GM12878 (cell line): ENCODE measurements around the gene LIG3. TPM values are rescaled to one million over a fixed set of nuclear protein-coding genes. Genes with fewer than 3 reads are reported as not detected.
A peak's percentile ranks its signal among the peaks of the same experiment; 100 is the strongest.

ENCODE experiments used
- ATAC-seq: fragments of 200-7000 bp; cut with Tn5 transposase; 3 replicates; pipeline ENCODE4 v1.9.1; 2020; ENCODE audit warnings: mild to moderate bottlenecking, moderate library complexity
- BruUV-seq: library from RNA; stranded (reverse); fragments of 400-500 nt; replicated peaks from 2 replicates; lab custom pipeline; 2021; lab: Mats Ljungman, UMichigan
- CTCF ChIA-PET: fragments of 300-600 bp; sonication (Branson Sonifier 250); formaldehyde crosslinking; extraction: SDS; loops from one replicate; lab custom pipeline; 2021; ENCODE audit warnings: inconsistent platforms; lab: Yijun Ruan, JAX
- POLR2A ChIA-PET: fragments of 350-600 bp; formaldehyde crosslinking; extraction: SDS; loops from one replicate; lab custom pipeline; 2021; ENCODE audit warnings: inconsistent platforms; lab: Charles Lee
- RAD21 ChIA-PET: fragments of 300-600 bp; sonication (Branson Sonifier 250); formaldehyde crosslinking; loops from one replicate; lab custom pipeline; 2023; ENCODE audit warnings: antibody characterized with exemption; ENCODE audit not compliant: unreplicated experiment; lab: Charles Lee
- SMC1A ChIA-PET: fragments of 300-600 bp; sonication (Branson Sonifier 250); formaldehyde crosslinking; loops from one replicate; lab custom pipeline; 2023; ENCODE audit not compliant: unreplicated experiment, uncharacterized antibody; lab: Charles Lee
- DNase-seq: peaks from one replicate; pipeline ENCODE4 v3.0.0-alpha.2; 2011; ENCODE audit warnings: low read depth, low spot score
- FAIRE-seq: peaks from 3 replicates; lab custom pipeline; 2011; peaks lifted over from hg19 to GRCh38; lab: Jason Lieb, UNC
- H2AFZ ChIP-seq: 2 replicates; pipeline ENCODE4 v1.6.0; 2011; ENCODE audit warnings: low read depth, low read length, control low read depth; ENCODE audit not compliant: control insufficient read depth
- H3K27ac ChIP-seq: 2 replicates; pipeline ENCODE4 v1.5.1; 2011; ENCODE audit warnings: control low read depth; ENCODE audit not compliant: control insufficient read depth, insufficient read depth
- H3K27me3 ChIP-seq, 2 experiments: replicated peaks in 1 of 2; 2 replicates each; pipeline versions ENCODE4 v1.6.0 to v1.6.1; 2011; ENCODE audit warnings: low read length in 1 of 2; ENCODE audit not compliant: control insufficient read depth in 2 of 2, insufficient read depth in 2 of 2
- H3K36me3 ChIP-seq, 2 experiments: 2 replicates each; pipeline ENCODE4 v1.5.1; 2011; ENCODE audit warnings: low read length in 1 of 2; ENCODE audit not compliant: control insufficient read depth in 2 of 2, insufficient read depth in 2 of 2
- H3K4me1 ChIP-seq: 2 replicates; pipeline ENCODE4 v1.6.1; 2011; ENCODE audit warnings: mild to moderate bottlenecking, low read length, moderate library complexity, mixed read lengths; ENCODE audit not compliant: control insufficient read depth, insufficient read depth
- H3K4me2 ChIP-seq: 2 replicates; pipeline ENCODE4 v1.6.0; 2011; ENCODE audit warnings: control low read depth; ENCODE audit not compliant: control insufficient read depth, insufficient read depth
- H3K4me3 ChIP-seq: fragments of 200-600 bp; sonication (generic); 2 replicates; pipeline ENCODE4 v1.5.1; 2016
- H3K79me2 ChIP-seq: 2 replicates; pipeline ENCODE4 v1.6.0; 2011; ENCODE audit warnings: low read length; ENCODE audit not compliant: control insufficient read depth, insufficient read depth
- H3K9ac ChIP-seq: 2 replicates; pipeline ENCODE4 v1.8.0; 2011; ENCODE audit warnings: low read length, control low read depth, mixed read lengths; ENCODE audit not compliant: control insufficient read depth, insufficient read depth
- H3K9me3 ChIP-seq: replicated peaks from 3 replicates; pipeline ENCODE4 v1.5.1; 2011; ENCODE audit warnings: mild to moderate bottlenecking, low read length; ENCODE audit not compliant: control insufficient read depth, insufficient read depth
- H4K20me1 ChIP-seq: 2 replicates; pipeline ENCODE4 v1.6.0; 2011; ENCODE audit not compliant: control insufficient read depth, insufficient read depth
- ASH2L ChIP-seq: fragments of 300-600, 200-600 bp; sonication (generic); IDR thresholded peaks from 2 replicates; pipeline ENCODE4 v1.6.1; 2017; ENCODE audit warnings: low read depth, mild to moderate bottlenecking, borderline replicate concordance
- ATF2 ChIP-seq: IDR thresholded peaks from 2 replicates; pipeline ENCODE4 v1.6.1; 2012; ENCODE audit warnings: low read length, inconsistent platforms
- EP300 ChIP-seq, 2 experiments: fragments of 150-350 bp in 1 of 2; IDR thresholded peaks; 2 replicates each; pipeline ENCODE4 v1.6.1; 2011 to 2012; ENCODE audit warnings: low read depth in 2 of 2, low read length in 2 of 2, borderline replicate concordance in 1 of 2, improper control_type of control experiment in 1 of 2, inconsistent platforms in 1 of 2; ENCODE audit not compliant: control insufficient read depth in 1 of 2
- GABPA ChIP-seq: IDR thresholded peaks from 2 replicates; pipeline ENCODE4 v1.6.1; 2014; ENCODE audit warnings: antibody characterized with exemption, low read depth, mild to moderate bottlenecking, inconsistent platforms
- HCFC1 ChIP-seq: fragments of 150-350 bp; IDR thresholded peaks from 2 replicates; pipeline ENCODE4 v1.6.1; 2014; ENCODE audit warnings: low read length
- KDM1A ChIP-seq: fragments of 200-600 bp; sonication (generic); IDR thresholded peaks from 2 replicates; pipeline ENCODE4 v1.6.1; 2016; ENCODE audit warnings: borderline replicate concordance
- NBN ChIP-seq: fragments of 450-650 bp; IDR thresholded peaks from 2 replicates; pipeline ENCODE4 v1.6.1; 2016
- PML ChIP-seq: IDR thresholded peaks from 2 replicates; pipeline ENCODE4 v1.6.1; 2012; ENCODE audit warnings: low read length, inconsistent platforms
- POLR2A ChIP-seq: IDR thresholded peaks from 2 replicates; pipeline ENCODE4 v1.6.1; 2011; ENCODE audit warnings: low read depth, mild to moderate bottlenecking, low read length
- POLR2AphosphoS5 ChIP-seq: IDR thresholded peaks from 2 replicates; pipeline ENCODE4 v1.6.1; 2011; ENCODE audit warnings: mild to moderate bottlenecking, low read length, inconsistent platforms
- RAD21 ChIP-seq: IDR thresholded peaks from 2 replicates; pipeline ENCODE4 v1.6.1; 2011; ENCODE audit warnings: mild to moderate bottlenecking, low read depth, low read length, moderate library complexity; ENCODE audit not compliant: insufficient read depth
- RUNX3 ChIP-seq: IDR thresholded peaks from 2 replicates; pipeline ENCODE4 v1.6.1; 2012; ENCODE audit warnings: low read length, inconsistent platforms
- SPI1 ChIP-seq: IDR thresholded peaks from 2 replicates; pipeline ENCODE4 v1.6.1; 2011; ENCODE audit warnings: low read depth, mild to moderate bottlenecking, low read length, moderate library complexity, borderline replicate concordance; ENCODE audit not compliant: insufficient read depth
- TCF12 ChIP-seq: IDR thresholded peaks from 2 replicates; pipeline ENCODE4 v1.6.1; 2011; ENCODE audit warnings: low read depth, mild to moderate bottlenecking, low read length
- ZNF687 ChIP-seq: fragments of 450-650 bp; IDR thresholded peaks from 2 replicates; pipeline ENCODE4 v1.6.1; 2017; ENCODE audit warnings: mild to moderate bottlenecking, moderate library complexity
- WGBS: methylation state at CpG from one replicate; pipeline ENCODE4 v1.1.6; 2016; ENCODE audit warnings: low lambda C conversion rate; ENCODE audit not compliant: insufficient replicate concordance, insufficient coverage; ENCODE audit errors: missing lambda C conversion rate; 5-methylcytosine and 5-hydroxymethylcytosine counted together
- in situ Hi-C: fragments of 300-500 bp; cut with MboI; formaldehyde crosslinking; loops from 9 replicates; pipeline ENCODE4 v1.14.3; 2018; ENCODE audit warnings: mixed read lengths
- intact Hi-C: fragments of 100-400 bp; cut with micrococcal nuclease; formaldehyde crosslinking; loops from one replicate; pipeline ENCODE4 v1.14.2; 2022; ENCODE audit not compliant: unreplicated experiment
- polyA plus RNA-seq, 11 experiments: library from polyadenylated mRNA; depleted of rRNA in 4 of 11; unstranded in 6 of 11; stranded (reverse) in 5 of 11; fragments of >200 nt; fragmentation: Nextera tagmentation in 4 of 11; fragmentation: Illumina TruSeq in 1 of 11; extraction: Ambion mirVana in 4 of 11; extraction: Trizol in 1 of 11; gene quantifications; 1 replicate in 1 of 11; 2 replicates in 10 of 11; pipeline versions ENCODE4 v1.2.1 to v1.2.3, GENCODE V29; 2011 to 2016; ENCODE audit warnings: inconsistent platforms in 2 of 11, missing spikeins in 2 of 11, low read depth in 1 of 11
- total RNA-seq, 4 experiments: library from RNA; depleted of rRNA in 3 of 4; stranded (reverse); fragments of >200 nt in 3 of 4; fragmentation: Illumina TruSeq in 1 of 4; extraction: Trizol in 1 of 4; gene quantifications; 2 replicates each; pipeline versions ENCODE4 v1.2.1 to v1.2.3, GENCODE V29; 2013 to 2021
- TF ChIP-seq, protein P1 (sequence below): fragments of 150-350 bp; IDR thresholded peaks from 2 replicates; pipeline ENCODE4 v1.6.1; 2014; ENCODE audit warnings: mild to moderate bottlenecking, low read depth, low read length

Gene LIG3
- total and polyA plus RNA-seq, 10 of the 15 experiments (the other 5 are each of a cell fraction or from before 2014, with no cell fraction given) = 6.5 to 45.4 (median 31.0) TPM

DNA sequence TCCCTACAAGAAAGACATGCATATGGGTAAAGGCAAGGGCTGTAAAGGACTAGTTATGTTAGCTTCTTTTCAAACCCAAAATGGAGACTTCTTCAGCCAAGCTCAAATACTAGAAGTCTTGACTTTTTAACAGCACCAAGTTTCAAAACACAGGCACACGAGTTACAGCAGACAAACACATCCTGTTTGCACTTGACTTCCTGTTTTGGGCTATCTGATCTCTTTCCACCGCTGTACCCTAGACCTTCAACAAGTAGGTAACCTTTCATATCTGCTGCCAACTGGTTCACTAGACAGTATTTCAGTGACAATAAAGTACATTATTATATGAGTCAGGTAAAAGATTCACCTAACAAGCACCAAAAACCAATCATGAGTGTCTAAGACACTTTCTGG is 70.9 kb downstream of the LIG3 start:
- BruUV-seq = TSS peak; percentile 38
- Histone ChIP-seq H2AFZ (peak overlapping the region; percentile 59), H3K9me3 (no peaks in the 10 kb centered on the region), H3K9ac (peak overlapping the region; percentile 63), H3K4me3 (peak overlapping the region; percentile 40), H3K79me2 (peaks cover 34% of the 10 kb centered on the region), H3K4me2 (peak overlapping the region; percentile 89), H3K27me3 (no peaks in the 10 kb centered on the region), H3K4me1 (peaks cover 28% of the 10 kb centered on the region), H3K36me3 (peaks cover 0 to 1% of the 10 kb centered on the region in 2 experiments; a peak in 1 of 4 replicates), H3K27ac (peak overlapping the region; percentile 93), H4K20me1 (no peaks in the 10 kb centered on the region)
- ChIA-PET POLR2A (interaction anchor here (0.7 to 2.2 kb wide), 7 partner anchors 9 to 70 kb away, joined by 3 to 9 read pairs (median 5); partner anchors contain the start of gene RFFL), RAD21 (interaction anchor here (0.6 to 6.9 kb wide), 10 partner anchors 9 to 68 kb away, joined by 3 to 73 read pairs (median 3); partner anchors contain the start of gene RFFL), CTCF (interaction anchor here (0.7 to 3.1 kb wide), 3 partner anchors 13 to 53 kb away, joined by 4 to 23 read pairs (median 5); partner anchors contain the start of gene RFFL), SMC1A (interaction anchor here (0.7 to 12.0 kb wide), 9 partner anchors 8 to 39 kb away, joined by 3 to 221 read pairs (median 3); partner anchors contain the start of gene RFFL)
- intact Hi-C loops (loop anchor here (1.0 kb wide), 2 partner anchors 12 to 38 kb away; partner anchors contain the start of gene RFFL), in situ Hi-C loops (no loop called here)
- no peak for DNase-seq
- FAIRE-seq = peak; percentile 52
- peak; percentile 72 for ATAC-seq
- WGBS = 0% methylated on average over 2 of the region's 2 CpGs
- TF ChIP-seq PML (no peak), ASH2L (no peak), EP300 (IDR thresholded peaks at IDR 0.05; ENCODE audit: borderline replicate concordance in 1 of 2, control insufficient read depth in 1 of 2, low read depth in 2 of 2, low read length in 2 of 2) (peak in 1 of 2 experiments; percentile 23; a peak in 1 of 4 replicates), ATF2 (0 out of 2 replicates have a peak, but pooled peaks have one; percentile 23), TCF12 (no peak), POLR2AphosphoS5 (peak; percentile 20; the same call in 1 of the 2 replicates), POLR2A (no peak), HCFC1 (no peak), ZNF687 (peak; percentile 97), KDM1A (no peak), RAD21 (no peak), NBN (peak; percentile 44; the same call in 1 of the 2 replicates), GABPA (peak; percentile 68), SPI1 (peak; percentile 90), RUNX3 (peak; percentile 25; the same call in 1 of the 2 replicates)
- TF ChIP-seq, protein P1, sequence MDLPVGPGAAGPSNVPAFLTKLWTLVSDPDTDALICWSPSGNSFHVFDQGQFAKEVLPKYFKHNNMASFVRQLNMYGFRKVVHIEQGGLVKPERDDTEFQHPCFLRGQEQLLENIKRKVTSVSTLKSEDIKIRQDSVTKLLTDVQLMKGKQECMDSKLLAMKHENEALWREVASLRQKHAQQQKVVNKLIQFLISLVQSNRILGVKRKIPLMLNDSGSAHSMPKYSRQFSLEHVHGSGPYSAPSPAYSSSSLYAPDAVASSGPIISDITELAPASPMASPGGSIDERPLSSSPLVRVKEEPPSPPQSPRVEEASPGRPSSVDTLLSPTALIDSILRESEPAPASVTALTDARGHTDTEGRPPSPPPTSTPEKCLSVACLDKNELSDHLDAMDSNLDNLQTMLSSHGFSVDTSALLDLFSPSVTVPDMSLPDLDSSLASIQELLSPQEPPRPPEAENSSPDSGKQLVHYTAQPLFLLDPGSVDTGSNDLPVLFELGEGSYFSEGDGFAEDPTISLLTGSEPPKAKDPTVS = no peak
